Astrocyte (in vitro differentiated cells and primary cell): ENCODE measurements around the gene EN2. TPM values are rescaled to one million over a fixed set of nuclear protein-coding genes. Genes with fewer than 3 reads are reported as not detected.

Source experiments
- DNase-seq: peaks from one replicate; pipeline ENCODE4 v3.0.0-alpha.2; 2010; ENCODE audit warnings: low read depth
- FAIRE-seq: peaks from 2 replicates; lab custom pipeline; 2011; peaks lifted over from hg19 to GRCh38; lab: Jason Lieb, UNC
- H2AFZ ChIP-seq: 2 replicates; pipeline ENCODE4 v1.6.0; 2012; ENCODE audit warnings: low read depth, low read length, inconsistent platforms
- H3K27ac ChIP-seq: 2 replicates; pipeline ENCODE4 v1.5.1; 2011; ENCODE audit warnings: low read depth, low read length, inconsistent platforms
- H3K27me3 ChIP-seq: 2 replicates; pipeline ENCODE4 v1.6.0; 2011; ENCODE audit warnings: low read length, inconsistent platforms; ENCODE audit not compliant: insufficient read depth
- H3K36me3 ChIP-seq: 2 replicates; pipeline ENCODE4 v1.5.1; 2011; ENCODE audit warnings: low read length, inconsistent platforms; ENCODE audit not compliant: insufficient read depth
- H3K4me1 ChIP-seq: 2 replicates; pipeline ENCODE4 v1.5.1; 2011; ENCODE audit warnings: low read length, inconsistent platforms; ENCODE audit not compliant: insufficient read depth
- H3K4me2 ChIP-seq: 2 replicates; pipeline ENCODE4 v1.6.0; 2012; ENCODE audit warnings: low read length, inconsistent platforms
- H3K4me3 ChIP-seq: 2 replicates; pipeline ENCODE4 v1.5.1; 2011; ENCODE audit warnings: low read depth, mild to moderate bottlenecking, low read length, inconsistent platforms; ENCODE audit not compliant: insufficient read depth
- H3K79me2 ChIP-seq: 2 replicates; pipeline ENCODE4 v1.6.0; 2012; ENCODE audit warnings: mild to moderate bottlenecking, low read length, inconsistent platforms; ENCODE audit not compliant: insufficient read depth
- H3K9ac ChIP-seq: 2 replicates; pipeline ENCODE4 v1.6.0; 2012; ENCODE audit warnings: mild to moderate bottlenecking, low read length, inconsistent platforms
- H3K9me3 ChIP-seq: 2 replicates; pipeline ENCODE4 v1.5.1; 2012; ENCODE audit warnings: low read depth, mild to moderate bottlenecking, low read length, inconsistent platforms; ENCODE audit not compliant: insufficient read depth
- H4K20me1 ChIP-seq: 2 replicates; pipeline ENCODE4 v1.6.0; 2012; ENCODE audit warnings: low read length, inconsistent platforms; ENCODE audit not compliant: insufficient read depth
- H3K27ac Mint-ChIP-seq: one replicate; pipeline ENCODE4 v1.8.0; 2021; ENCODE audit warnings: mild to moderate bottlenecking, mixed read lengths; ENCODE audit not compliant: unreplicated experiment
- H3K27me3 Mint-ChIP-seq: one replicate; pipeline ENCODE4 v1.8.0; 2021; ENCODE audit warnings: low read depth, mixed read lengths; ENCODE audit not compliant: unreplicated experiment
- H3K36me3 Mint-ChIP-seq: one replicate; pipeline ENCODE4 v1.8.0; 2021; ENCODE audit warnings: low read depth, mixed read lengths; ENCODE audit not compliant: unreplicated experiment
- H3K4me1 Mint-ChIP-seq: one replicate; pipeline ENCODE4 v1.8.0; 2021; ENCODE audit warnings: low read depth, mixed read lengths; ENCODE audit not compliant: unreplicated experiment
- H3K4me3 Mint-ChIP-seq: one replicate; pipeline ENCODE4 v1.8.0; 2021; ENCODE audit warnings: mild to moderate bottlenecking, moderate library complexity, mixed read lengths; ENCODE audit not compliant: unreplicated experiment
- H3K9me3 Mint-ChIP-seq: one replicate; pipeline ENCODE4 v1.8.0; 2021; ENCODE audit warnings: mild to moderate bottlenecking, mixed read lengths; ENCODE audit not compliant: unreplicated experiment
- EZH2 ChIP-seq: IDR thresholded peaks from 2 replicates; pipeline ENCODE4 v1.6.1; 2012; ENCODE audit warnings: mild to moderate bottlenecking, low read length, inconsistent platforms; ENCODE audit not compliant: insufficient read depth
- total RNA-seq: library from RNA; stranded (reverse); gene quantifications from 2 replicates; pipeline ENCODE4 v1.2.1, GENCODE V29; 2021
- TF ChIP-seq, protein P1 (sequence below): IDR thresholded peaks from 2 replicates; pipeline ENCODE4 v1.5.1; 2011; ENCODE audit warnings: low read depth, mild to moderate bottlenecking, inconsistent platforms, low read length, moderate library complexity; ENCODE audit not compliant: insufficient read depth

Gene EN2
- total RNA-seq, 1 donor from 2014 or later = not detected

DNA sequence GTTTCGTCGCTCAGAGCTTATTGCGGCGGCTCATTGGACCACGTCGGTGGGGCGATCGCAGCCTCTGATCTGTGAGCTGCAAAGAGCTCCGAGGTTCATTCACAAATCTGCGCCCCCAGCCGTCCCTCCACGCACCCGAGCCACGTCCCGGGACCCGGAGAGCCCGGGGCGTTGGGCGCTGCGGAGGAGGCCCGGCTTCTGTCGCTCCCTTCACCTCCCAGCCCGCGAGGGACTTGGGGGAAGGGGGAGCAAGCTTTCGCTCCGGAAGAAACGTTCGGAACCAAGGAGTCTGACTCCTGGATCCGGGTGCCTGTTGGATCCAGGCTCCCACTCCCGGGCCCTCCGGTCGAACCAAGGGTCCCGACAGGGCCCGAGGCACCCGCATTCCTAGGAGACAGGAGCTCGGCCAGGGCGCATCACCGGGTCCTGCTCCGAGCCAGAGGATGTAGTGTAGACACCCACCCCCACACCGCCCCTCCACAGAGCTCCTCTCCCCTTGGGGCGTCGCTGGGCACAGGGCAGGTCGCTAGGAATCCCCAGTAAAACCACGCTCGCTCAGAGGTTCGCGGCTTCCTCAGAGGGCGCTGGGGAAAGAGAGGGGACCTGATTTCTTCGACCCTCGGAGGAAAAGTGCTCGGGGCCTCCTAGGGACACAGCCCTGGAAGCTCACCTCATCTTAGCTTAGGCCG is 7.9 kb upstream of the EN2 start:
- H3K4me3 Mint-ChIP-seq = no peak overlapping the region
- H3K4me1 Mint-ChIP-seq = no peaks in the 10 kb centered on the region
- FAIRE-seq (no peak), DNase-seq (no peak)
- H3K36me3 ChIP-seq = no peaks in the 10 kb centered on the region
- no peaks in the 10 kb centered on the region for H4K20me1 ChIP-seq
- H3K36me3 Mint-ChIP-seq = no peaks in the 10 kb centered on the region
- peaks cover 73% of the 10 kb centered on the region for H3K27me3 Mint-ChIP-seq
- H3K4me1 ChIP-seq = no peaks in the 10 kb centered on the region
- H3K4me3 ChIP-seq = no peak overlapping the region
- H3K27me3 ChIP-seq = peaks cover 79% of the 10 kb centered on the region
- peaks cover 3% of the 10 kb centered on the region for H3K9me3 ChIP-seq
- no peak overlapping the region for H3K9ac ChIP-seq
- H2AFZ ChIP-seq = no peak overlapping the region
- H3K9me3 Mint-ChIP-seq = peaks cover 28% of the 10 kb centered on the region
- H3K27ac Mint-ChIP-seq = no peak overlapping the region
- H3K79me2 ChIP-seq = no peaks in the 10 kb centered on the region
- H3K4me2 ChIP-seq = no peak overlapping the region
- H3K27ac ChIP-seq = no peak overlapping the region
- TF ChIP-seq EZH2 = no peak
- TF ChIP-seq, protein P1, sequence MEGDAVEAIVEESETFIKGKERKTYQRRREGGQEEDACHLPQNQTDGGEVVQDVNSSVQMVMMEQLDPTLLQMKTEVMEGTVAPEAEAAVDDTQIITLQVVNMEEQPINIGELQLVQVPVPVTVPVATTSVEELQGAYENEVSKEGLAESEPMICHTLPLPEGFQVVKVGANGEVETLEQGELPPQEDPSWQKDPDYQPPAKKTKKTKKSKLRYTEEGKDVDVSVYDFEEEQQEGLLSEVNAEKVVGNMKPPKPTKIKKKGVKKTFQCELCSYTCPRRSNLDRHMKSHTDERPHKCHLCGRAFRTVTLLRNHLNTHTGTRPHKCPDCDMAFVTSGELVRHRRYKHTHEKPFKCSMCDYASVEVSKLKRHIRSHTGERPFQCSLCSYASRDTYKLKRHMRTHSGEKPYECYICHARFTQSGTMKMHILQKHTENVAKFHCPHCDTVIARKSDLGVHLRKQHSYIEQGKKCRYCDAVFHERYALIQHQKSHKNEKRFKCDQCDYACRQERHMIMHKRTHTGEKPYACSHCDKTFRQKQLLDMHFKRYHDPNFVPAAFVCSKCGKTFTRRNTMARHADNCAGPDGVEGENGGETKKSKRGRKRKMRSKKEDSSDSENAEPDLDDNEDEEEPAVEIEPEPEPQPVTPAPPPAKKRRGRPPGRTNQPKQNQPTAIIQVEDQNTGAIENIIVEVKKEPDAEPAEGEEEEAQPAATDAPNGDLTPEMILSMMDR = no peak

DNA sequence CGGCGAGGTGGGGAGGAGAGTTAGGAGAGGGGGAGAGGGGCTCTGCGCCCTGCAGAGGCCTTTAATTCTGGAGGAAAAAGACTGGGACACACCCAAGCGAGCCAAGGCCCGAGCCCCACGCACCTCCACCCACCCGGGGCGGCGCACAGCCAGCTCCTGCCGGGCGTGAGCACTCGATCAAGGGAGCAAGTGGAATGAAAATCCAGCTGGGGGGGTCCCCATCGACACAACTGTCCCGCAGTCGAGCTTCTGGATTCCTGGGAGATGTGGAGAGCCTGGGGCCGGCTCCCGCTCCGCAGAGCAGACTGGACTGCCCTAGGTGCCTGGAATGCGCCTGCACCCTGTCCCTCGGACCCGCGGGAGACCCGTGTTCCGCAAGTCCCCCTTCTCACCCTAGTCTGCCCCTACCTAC is 7.4 kb upstream of the EN2 start:
- Mint-ChIP-seq H3K4me3 (no peak overlapping the region), H3K36me3 (no peaks in the 10 kb centered on the region), H3K27ac (no peak overlapping the region), H3K27me3 (peaks cover 73% of the 10 kb centered on the region), H3K4me1 (no peaks in the 10 kb centered on the region), H3K9me3 (peaks cover 28% of the 10 kb centered on the region)
- Histone ChIP-seq H3K4me1 (no peaks in the 10 kb centered on the region), H3K27ac (no peak overlapping the region), H3K27me3 (peaks cover 84% of the 10 kb centered on the region), H3K4me2 (no peak overlapping the region), H4K20me1 (no peaks in the 10 kb centered on the region), H3K79me2 (no peaks in the 10 kb centered on the region), H3K9ac (no peak overlapping the region), H3K9me3 (peaks cover 3% of the 10 kb centered on the region), H3K36me3 (no peaks in the 10 kb centered on the region), H3K4me3 (no peak overlapping the region), H2AFZ (no peak overlapping the region)
- no peak for TF ChIP-seq EZH2
- TF ChIP-seq, protein P1 = no peak
- DNase-seq = no peak
- no peak for FAIRE-seq
